DOHH2 (cell line): Measurements from ENCODE around the gene PLSCR5.

ENCODE experiments used
- CTCF ChIP-seq: fragments of 200-600 bp; sonication (generic); IDR thresholded peaks from one replicate; pipeline ENCODE4 v1.5.1; 2014; ENCODE audit warnings: antibody characterized with exemption, mild to moderate bottlenecking, low read depth, low read length; ENCODE audit not compliant: poor library complexity, severe bottlenecking
- EZH2phosphoT487 ChIP-seq: fragments of 200-600 bp; sonication (generic); IDR thresholded peaks from 2 replicates; pipeline ENCODE4 v1.6.1; 2017; ENCODE audit warnings: borderline replicate concordance, mild to moderate bottlenecking, antibody characterized with exemption, low read length, moderate library complexity, mixed read lengths

GRCh38 chr3:146544002-146544928 is 60.9 kb downstream of the PLSCR5 start, which contains the start of gene PLSCR1:
- no peak for TF ChIP-seq CTCF
- TF ChIP-seq EZH2phosphoT487: no peak
